ENCODE data around the gene CADM1.

DNA sequence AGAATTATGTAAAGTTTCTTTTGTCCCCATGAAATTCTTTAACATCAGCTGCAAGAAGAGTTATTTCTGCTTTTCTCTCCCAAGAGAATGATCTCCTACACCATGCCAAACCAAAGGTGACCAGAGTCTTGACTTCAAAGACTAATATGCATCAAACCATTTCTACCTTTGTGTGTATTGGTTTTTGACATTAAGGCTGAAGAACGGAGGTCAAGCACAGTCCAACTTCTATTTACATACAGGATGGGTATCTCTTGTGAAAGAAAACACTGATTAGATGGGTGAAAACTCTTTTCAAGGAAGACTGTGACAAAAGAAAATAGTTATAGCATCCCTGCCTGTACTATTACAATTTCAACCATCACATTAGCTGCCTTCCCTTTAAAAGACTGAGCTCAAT lies 256.3 kb downstream of the CADM1 start:
- TF ChIP-seq POLR2AphosphoS5 (IDR thresholded peaks at IDR 0.05; ENCODE audit: borderline replicate concordance, low read depth, low read length) (no peak), EZH2 (IDR thresholded peaks at IDR 0.05) (no peak)

Measured in SK-N-MC (cell line).